ENCODE results near the gene ULBP1.
A peak's percentile ranks its signal among the peaks of the same experiment; 100 is the strongest.
"Not testable (repeated sequence)": the region's sequence is repeated elsewhere in the genome, so short reads cannot be mapped to it uniquely, and the experiment has no call there.

ULBP1 gene

DNA sequence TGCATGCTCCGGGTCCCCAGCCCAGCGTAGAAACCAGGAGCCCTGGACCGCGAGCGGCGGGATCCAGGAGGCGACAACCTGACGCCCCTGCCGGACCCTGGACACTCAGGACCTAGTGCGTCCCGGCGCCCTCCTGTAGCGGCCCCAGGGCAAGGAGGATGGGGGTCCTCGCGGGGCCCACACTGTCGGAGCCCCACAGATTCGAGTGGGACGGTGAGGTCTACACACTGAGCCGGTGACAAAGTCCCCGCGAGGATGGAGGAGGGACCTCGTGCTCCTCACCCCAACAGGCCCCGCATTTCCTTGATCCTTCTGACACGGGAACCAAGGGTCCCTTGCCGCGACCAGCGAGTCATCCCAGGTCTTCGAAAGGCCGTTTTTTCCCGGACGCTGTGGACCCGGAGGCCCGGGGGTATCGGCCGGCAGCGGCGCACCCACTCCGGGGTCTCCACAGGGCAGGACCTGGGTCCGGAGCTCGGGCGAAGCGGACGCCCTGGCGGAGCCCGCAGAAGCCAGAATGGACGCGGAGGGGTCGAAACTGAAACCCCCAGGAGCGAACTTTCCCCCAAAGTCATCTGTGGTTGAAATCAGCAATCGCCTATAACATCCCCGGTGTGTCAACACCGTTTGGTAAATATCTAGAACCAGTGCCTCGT is 9.3 kb upstream of the ULBP1 start:
- peak; percentile 45 for DNase-seq

DNA sequence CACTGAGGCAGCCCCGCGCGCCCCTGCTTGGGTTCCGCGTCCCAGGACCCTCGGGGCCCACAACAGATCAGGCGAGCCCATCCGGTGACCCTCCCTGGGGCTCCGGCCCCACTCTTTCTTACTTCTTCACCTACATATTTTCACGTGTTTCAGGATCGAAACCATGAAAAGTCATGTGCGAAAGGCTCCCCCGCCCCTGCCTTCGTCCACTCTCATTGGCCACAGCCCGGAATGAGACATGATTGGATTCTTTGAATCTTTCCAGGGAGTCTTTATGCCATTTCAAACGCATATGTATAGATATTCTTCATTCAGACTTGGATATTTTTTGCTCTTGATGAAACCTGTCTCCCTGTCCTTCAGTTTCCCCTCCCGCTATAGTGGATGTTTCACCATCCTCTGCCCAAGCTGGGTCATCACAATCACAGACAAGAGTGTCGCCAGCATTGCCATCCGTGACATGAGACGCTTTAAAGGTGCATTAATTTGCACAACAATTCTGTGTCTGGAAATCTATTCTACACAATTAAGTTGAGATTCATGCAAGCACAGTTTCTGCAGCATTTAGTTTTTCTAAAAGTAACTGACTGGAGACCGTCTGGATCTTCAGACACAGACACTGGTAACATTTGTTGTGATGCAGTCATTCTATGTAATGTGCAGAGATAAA is 8.6 kb upstream of the ULBP1 start:
- peak; percentile 43 for DNase-seq

DNA sequence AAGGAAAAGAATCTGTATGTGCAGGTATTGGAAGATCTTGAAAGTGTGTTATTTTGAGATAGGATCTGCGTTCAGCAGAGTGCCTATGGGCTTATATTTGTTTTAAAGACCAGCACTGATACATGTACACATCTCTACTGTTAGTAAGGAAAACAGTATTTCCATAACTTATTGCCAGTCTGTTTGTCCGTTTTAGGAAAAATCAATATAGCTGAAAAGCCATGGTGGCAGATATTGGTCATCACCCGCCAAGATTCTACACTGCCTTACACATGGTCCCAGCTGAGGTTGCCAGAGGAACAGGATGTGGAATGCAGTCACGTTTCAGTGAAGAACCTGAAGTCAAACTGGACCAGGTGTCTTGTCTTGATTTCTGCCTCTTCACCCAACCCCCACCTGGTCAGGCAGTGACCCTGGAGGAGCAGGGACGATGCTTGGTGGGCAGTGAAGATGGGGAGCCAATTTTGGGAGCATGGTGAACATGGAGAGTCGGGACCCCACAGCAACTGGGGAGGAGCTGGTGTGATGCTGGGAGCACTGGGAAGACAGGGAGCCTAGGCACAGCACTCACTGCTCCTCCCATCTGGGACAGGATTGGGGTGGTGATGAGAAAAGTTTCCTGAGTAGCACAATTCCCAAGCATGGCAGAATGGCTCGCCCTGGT is 8.0 kb upstream of the ULBP1 start:
- DNase-seq: peak; percentile 41

DNA sequence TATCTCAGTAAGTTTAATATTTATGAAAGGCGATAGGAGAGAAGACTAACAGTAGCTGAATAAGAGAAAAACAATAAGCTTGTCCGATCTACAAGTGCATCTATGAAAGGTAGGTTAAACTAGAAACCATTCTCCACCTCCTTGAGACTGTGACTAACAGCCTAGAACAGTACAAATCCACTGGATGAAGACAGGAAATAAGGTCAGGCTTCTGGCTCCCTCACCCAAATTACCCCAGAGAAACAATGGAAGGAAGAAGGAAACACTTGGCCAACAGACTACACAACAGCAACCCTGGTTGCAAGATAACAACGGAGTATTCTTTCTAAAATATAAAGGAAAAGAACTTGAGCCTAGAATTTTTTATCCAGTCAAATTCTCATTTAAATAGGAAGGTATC is 5.6 kb upstream of the ULBP1 start:
- peak; percentile 3 for DNase-seq

DNA sequence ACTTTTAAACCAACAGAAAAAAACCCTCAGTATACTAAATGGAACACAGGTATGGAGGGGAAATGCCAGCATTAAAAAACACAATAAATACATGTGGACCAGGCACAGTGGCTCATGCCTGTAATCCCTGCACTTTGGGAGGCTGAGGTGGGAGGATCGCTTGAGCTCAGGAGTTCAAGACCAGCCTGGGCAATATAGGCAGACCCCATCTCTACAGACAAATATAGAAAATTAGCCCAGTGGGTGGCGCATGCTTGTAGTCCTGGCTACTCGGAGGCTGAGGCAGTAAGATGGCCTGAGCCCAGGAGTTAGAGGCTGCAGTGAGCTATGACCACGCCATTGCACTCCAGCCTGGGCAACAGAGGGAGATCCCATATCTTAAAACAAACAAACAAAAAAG is 3.9 kb upstream of the ULBP1 start:
- DNase-seq: not testable (repeated sequence)

DNA sequence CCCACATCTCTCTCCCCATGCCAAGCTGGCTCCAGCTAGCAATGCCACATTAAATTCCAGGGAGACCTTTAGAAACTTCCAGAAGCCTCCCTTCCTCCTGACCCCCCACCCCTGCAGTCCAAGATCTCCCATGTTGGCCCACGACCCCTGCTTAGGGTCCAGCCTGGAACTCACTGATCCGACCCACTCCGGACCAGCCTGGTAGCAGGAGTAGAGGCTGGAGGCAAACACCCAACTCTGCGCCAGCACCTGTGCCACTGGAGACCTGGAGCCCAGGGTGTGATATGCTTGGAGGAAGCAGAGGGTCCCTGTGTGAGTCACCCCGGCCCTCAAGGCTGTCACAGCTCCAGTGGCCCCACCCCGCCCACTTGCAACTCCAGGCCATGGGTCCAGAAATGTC is 3.3 kb upstream of the ULBP1 start:
- peak; percentile 42 for DNase-seq

DNA sequence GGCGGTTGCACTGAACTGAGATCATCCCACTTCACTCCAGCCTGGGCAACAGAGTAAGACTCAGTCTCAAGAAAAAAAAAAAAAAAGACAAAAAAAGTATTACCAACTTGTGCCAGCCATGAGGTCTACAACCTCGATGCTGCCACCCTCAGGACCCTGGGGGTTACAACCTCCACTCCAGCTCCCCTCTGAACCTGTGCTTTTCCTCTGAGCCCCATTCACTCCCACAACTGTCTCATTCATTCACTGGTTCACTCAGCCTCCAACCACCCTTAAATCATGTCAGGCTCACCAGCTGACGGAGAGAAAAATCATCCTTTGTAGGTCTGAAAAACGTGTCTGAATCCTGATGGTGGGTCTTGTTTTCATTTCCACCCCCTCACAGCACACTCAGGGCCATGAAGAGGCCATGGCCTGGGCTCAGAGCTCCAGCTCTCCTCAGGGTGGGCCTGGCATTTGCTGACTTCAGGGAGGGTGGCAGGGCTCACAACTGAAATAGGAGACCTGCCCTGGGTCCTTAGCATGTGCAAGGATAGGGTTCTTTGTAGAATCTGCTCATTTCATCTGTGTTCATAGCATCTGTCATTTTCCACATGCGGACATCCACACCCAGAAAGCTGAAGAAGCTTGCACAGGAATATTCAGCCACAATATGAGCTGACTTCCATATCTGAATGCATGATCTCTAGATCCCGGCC is 1.9 kb upstream of the ULBP1 start:
- peak; percentile 54 for DNase-seq

DNA sequence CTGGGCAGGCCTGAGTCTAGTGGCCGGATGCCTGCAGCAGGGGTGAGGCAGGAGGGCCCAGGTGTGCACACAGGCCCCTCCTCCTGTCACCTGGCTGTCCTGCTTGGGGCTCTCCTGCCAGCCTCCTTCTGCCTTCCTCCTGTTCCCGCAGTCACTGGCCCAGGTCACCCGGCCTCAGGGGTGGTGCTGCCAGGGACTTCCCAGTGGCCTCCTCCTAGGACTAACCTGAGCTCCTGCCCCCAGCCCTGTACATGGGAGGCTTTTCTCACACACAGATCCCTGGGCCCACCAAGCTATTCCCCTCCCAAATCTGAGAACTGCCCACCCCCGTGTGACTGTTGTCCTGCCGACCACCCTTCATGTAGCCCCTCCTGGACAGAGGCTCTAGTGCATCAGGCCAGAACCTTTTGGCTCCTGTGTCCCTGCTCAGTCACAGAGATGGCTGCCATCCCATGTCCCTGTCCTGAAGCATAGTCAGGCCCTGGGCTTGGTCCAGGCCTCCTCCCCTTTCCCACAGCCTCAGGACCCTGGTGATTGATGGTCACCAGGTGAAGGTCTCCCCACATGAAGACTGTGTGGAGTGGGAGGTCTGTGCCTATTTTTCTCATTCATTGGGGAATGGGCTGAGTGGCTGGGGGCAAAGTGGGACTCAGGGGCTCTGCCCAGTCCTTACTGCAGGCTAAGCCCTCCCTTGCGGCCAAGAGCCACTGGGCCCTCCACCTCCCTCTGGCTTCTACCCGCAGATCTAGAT is 1.1 kb upstream of the ULBP1 start:
- peak; percentile 52 for DNase-seq

DNA sequence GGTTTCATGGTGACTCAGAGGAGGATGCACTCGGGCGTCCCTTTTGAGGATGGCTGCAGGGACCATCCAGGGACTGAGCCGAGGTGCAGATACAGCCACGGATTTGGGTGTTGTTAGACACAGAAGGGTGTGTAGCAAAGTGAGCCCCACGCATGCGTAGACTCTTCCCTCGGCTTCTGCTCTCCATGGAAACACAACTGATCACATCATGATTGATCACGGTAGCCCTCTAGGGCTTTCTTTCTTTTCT is 606 bp upstream of the ULBP1 start:
- peak; percentile 68 for DNase-seq

DNA sequence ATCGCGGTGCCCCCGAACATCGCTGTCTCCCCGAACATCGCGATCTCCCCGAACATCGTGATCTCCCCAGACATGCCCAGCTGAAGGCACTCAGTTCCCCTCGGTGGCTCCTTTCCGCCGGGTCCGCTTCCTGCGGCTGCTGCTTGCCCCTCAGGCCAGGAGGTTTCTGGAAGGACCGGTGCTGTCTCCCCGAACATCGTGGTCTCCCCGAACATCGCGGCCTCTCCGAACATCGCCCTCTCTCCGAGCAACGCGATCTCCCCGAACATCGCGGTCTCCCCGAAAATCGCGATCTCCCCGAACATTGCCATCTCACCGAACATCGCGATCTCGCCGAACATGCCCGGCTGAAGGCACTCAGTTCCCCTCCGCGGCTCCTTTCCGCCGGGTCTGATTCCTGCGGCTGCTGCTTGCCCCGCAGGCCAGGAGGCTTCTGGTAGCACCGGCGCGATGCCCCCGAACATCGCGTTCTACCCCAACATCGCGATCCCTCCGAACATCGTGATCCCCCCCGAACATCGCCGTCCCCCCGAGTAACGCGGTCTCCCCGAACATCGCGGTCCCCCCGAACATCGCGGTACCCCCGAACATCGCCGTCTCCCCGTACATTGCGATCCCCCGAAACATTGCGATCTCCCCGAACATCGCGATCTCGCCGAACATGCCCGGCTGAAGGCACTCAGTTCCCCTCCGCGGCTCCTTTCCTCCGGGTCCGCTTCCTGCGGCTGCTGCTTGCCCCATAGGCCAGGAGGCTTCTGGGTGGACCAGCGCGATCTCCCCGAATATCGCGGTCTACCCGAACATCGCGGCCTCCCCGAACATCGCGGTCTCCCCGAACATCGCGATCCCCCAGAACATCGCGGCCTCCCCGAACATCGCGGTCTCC is 808 bp downstream of the ULBP1 start:
- DNase-seq: peak; percentile 69

DNA sequence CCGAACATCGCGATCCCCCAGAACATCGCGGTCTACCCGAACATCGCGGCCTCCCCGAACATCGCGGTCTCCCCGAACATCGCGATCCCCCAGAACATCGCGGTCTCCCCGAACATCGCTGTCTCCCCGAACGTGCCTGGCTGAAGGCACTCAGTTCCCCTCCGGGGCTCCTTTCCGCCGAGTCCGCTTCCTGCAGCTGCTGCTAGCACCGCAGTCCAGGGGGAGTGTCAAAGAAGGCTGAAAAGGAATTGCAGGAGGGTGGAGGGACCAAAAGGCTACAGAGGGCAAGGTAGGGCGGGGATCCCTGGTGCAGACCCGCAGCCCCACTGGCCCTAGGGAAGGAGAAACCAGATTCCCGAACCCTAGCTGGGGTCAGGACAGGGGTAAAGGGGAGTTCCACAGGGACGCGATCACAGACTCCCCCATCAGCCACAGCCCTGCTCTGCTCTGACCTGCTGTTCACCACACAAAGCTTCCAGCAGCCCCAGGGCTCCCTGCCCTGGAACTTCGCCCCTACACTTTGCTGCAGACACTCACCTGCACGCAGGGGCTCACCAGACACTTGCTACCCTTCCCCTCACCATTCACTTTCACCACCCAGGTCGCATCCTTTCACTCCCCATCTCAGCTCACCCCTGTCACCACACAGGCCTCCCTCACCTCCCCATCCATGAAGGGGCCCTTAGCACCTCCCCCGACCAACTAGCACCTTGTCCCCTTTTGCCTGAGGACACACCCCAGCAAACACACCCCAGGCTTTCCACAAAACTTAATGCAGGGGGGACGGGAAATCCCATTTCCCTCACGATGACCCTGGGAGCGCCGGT is 1.7 kb downstream of the ULBP1 start:
- peak; percentile 65 for DNase-seq

DNA sequence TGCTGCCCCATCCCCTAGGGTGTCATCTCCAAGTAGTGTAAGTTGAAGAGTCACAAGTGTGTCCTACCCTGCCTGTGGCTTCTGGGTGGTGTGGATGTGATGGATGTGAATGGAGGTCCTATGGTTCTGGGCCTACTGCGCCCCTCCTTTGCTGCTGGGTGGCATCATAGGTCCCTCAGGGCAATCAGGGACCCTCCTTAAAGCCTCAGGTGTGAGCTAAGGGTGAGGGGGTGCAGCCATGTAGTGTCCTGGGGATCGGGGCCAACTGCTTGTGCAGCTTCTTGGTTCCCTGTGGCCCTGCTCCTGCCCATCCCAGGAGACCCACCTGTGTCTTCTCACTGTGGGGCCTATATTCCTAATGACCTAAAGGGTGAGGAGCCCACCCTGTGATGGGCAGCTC is 2.6 kb downstream of the ULBP1 start:
- DNase-seq: peak; percentile 49

DNA sequence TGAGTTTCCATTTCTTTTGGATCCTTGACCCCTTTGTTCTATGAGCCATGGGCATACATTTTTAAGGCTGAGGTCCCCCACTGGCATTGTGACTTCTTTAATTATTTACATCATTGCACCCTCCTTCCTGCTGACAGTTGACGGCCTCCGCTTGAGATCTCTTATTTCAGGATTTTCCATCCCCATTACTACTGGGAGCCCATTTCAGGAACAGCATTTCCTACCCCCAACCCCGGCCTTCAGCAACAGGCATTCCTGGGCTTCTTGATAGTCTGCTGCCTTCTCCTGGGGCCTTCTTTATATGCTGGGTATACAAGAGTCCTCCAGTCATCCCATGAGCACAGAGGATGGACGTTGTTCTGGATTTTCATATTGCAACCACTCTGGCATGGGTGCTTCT is 3.8 kb downstream of the ULBP1 start:
- peak; percentile 40 for DNase-seq

DNA sequence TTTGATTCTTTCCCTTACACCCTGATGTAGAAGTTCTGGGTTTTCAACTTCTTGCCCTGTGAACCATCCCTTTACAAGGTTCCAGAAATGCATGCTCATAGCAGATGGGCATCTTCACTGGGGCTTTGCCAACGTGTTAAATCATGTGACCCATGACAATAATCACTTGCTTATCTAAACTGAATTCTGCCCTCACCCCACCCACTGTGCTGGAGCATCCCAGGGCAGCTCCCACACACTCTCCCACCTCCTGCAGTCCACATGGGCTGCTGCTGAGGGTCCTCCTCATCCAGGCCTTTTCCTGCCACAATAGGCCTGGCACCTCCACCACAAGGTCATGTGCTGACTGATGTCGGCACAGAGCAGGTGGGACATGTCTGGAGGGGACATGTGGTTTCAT is 4.3 kb downstream of the ULBP1 start:
- DNase-seq: not testable (repeated sequence)

DNA sequence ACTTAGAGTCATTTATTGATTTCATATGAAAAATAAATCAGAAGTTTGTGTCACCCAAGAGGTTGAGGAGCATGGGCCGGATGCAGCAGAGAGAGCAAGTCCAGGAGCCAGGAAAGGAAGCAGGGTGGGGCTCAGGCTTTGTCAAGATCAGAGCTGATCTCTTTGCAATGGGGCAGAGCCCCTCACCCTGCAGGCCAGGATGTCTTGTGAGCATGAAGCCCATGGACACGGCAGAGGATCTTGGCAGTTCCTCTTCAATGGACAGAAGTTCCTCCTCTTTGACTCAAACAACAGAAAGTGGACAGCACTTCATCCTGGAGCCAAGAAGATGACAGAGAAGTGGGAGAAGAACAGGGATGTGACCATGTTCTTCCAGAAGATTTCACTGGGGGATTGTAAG is 5.2 kb downstream of the ULBP1 start:
- not testable (repeated sequence) for DNase-seq

DNA sequence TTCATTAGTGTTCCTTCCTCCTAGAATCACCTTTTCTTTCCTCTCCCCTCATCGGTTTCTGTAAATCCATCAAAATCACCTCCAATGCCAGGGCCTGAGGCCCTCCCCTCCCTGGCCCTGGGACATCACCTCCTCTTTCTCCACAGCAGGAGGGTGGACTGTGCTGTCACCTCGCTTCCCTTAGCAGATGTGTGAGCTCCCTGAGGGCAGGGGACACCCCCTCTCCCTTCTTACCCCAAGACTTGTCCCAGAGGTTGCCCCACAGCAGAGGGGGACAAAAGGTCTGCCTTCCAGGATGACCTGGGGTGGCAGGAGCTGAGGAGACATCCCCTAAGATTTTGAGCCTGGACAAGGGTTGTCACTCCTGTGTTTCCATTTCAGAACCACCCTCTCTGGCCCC is 5.9 kb downstream of the ULBP1 start:
- peak; percentile 39 for DNase-seq

DNA sequence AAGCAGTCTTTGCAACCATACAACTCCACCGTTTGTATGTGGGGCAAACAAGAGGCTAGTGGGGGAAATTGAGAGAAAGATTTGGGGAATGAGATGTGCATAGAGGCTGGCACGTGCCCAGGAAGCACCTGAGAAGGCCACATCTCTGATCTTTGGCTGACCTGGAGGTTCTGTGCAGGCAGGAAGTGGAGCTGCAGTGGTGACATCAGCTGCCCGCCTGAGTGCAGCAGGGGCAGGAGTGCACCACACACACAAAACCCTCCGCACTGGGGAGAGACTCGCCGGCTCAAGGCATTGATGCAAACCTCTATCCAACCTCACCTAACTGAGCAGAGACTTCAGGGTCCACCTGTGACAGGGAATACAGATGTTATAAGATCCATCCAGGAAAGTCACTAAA is 10.7 kb downstream of the ULBP1 start:
- DNase-seq: not testable (repeated sequence)

DNA sequence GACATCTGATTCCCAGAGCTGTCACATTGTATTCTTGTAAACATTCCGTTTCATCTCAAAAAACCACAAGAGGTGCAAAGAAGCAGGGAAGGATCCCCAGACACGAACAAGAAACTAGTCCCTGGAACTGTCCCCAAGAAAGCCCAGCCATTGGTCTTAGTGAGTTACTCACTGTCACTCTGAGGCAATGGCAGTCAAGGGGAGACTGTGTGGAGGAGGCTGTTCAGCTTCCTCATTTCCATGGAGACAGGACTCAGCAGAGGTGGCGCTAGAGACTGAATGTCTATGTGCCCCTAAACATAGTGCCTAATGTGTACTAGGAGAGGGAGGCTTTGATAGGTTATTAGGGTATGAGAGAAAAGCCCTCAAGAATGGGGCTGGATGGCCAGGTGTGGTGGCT is 11.1 kb downstream of the ULBP1 start:
- no peak for DNase-seq

DNA sequence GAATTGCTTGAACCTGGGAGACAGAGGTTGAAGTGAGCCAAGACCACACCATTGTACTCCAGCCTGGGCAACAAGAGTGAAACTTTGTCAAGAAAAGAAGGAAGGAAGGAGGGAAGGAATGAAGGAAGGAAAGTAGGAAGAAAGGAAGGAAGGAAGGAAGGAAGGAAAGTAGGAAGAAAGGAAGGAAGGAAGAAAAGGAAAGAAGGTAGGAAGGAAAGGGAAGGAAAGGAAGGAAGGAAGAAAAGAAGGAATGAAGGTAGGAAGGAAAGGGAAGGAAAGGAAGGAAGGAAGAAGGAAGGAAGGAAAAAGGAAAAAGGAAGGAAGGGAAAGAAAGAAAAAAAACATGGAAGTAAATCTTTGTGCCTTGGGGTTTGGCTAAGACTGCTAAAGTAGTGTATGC is 11.7 kb downstream of the ULBP1 start:
- DNase-seq: no peak

DNA sequence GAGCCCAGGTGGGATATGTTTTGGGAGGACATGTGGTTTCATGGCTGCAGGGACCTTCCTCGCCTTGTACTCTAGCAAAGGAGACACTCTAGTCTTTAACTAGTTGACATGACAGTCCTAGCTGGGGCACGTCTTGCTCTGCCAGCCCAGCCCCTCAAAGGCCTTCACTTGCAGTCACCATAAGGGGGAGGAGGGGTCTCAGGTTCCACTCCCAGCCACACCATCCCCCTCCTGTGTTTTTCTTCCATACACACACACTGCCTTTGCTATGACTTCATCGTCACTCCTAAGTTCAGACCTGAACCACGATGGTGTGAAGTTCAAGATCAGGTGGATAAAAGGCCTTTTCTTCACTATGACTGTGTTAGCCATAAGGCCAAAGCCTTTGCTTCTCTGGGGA is 13.5 kb downstream of the ULBP1 start:
- peak; percentile 45 for DNase-seq

DNA sequence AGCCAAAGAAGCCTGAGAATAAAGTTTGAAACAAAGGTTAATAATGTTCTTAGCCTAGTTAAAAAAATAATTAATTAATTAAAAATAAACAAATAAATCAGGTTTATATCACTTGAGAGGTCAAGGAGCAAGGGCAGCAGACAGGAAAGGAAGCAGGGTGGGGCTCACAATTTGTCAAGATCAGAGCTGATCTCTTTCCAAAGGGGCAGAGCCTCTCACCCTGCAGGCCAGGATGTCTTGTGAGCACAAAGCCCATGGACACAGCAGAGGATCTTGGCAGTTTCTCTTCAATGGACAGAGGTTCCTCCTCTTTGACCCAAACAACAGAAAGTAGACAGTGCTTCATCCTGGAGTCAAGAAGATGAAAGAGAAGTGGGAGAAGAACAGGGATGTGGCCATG is 14.9 kb downstream of the ULBP1 start:
- no peak for DNase-seq
